Dendritic cell treated with granulocyte-macrophage colony-stimulating factor and Interleukin-4, amounts not matched to agents 40 ng/mL and 50 ng/mL, for 4 days (primary cell): ENCODE measurements around the gene UGDH.
"Not testable (repeated sequence)": the region's sequence is repeated elsewhere in the genome, so short reads cannot be mapped to it uniquely, and the experiment has no call there.

ENCODE experiments used
- H3K27ac Mint-ChIP-seq: one replicate; pipeline ENCODE4 v1.8.0; 2022; ENCODE audit warnings: mild to moderate bottlenecking, mixed read lengths
- H3K27me3 Mint-ChIP-seq: one replicate; pipeline ENCODE4 v1.8.0; 2022; ENCODE audit warnings: mild to moderate bottlenecking, mixed read lengths
- H3K36me3 Mint-ChIP-seq: one replicate; pipeline ENCODE4 v1.8.0; 2022; ENCODE audit warnings: low read depth, mixed read lengths
- H3K4me1 Mint-ChIP-seq: one replicate; pipeline ENCODE4 v1.8.0; 2022; ENCODE audit warnings: low read depth, mixed read lengths
- H3K4me3 Mint-ChIP-seq: one replicate; pipeline ENCODE4 v1.8.0; 2022; ENCODE audit warnings: mild to moderate bottlenecking, moderate library complexity, mixed read lengths
- H3K9me3 Mint-ChIP-seq: one replicate; pipeline ENCODE4 v1.8.0; 2022; ENCODE audit warnings: mixed read lengths
- intact Hi-C: fragments of 100-400 bp; cut with micrococcal nuclease; formaldehyde crosslinking; loops from one replicate; pipeline ENCODE4 v1.15.0; 2022

Gene UGDH

GRCh38 chr4:39544080-39544479, 16.8 kb upstream of the UGDH start:
- H3K27ac Mint-ChIP-seq, H3K9me3 Mint-ChIP-seq, H3K4me3 Mint-ChIP-seq, H3K27me3 Mint-ChIP-seq, intact Hi-C loops, H3K36me3 Mint-ChIP-seq, H3K4me1 Mint-ChIP-seq: not testable (repeated sequence)

- H3K36me3 Mint-ChIP-seq: peaks cover 9% of the 10 kb centered on the region
- H3K27me3 Mint-ChIP-seq: no peaks in the 10 kb centered on the region
- H3K27ac Mint-ChIP-seq: no peak overlapping the region
- H3K4me3 Mint-ChIP-seq: no peak overlapping the region
- intact Hi-C loops: no loop called here
- H3K9me3 Mint-ChIP-seq: no peaks in the 10 kb centered on the region
- no peaks in the 10 kb centered on the region for H3K4me1 Mint-ChIP-seq
Measured at GRCh38 chr4:39543034-39543433, 15.8 kb upstream of the UGDH start.

- intact Hi-C loops: no loop called here
- peaks cover 9% of the 10 kb centered on the region for H3K36me3 Mint-ChIP-seq
- H3K27ac Mint-ChIP-seq: no peak overlapping the region
- H3K9me3 Mint-ChIP-seq: no peaks in the 10 kb centered on the region
- H3K4me1 Mint-ChIP-seq: no peaks in the 10 kb centered on the region
- H3K27me3 Mint-ChIP-seq: no peaks in the 10 kb centered on the region
- H3K4me3 Mint-ChIP-seq: no peak overlapping the region
Measured at GRCh38 chr4:39542611-39543012, 15.4 kb upstream of the UGDH start.

DNA sequence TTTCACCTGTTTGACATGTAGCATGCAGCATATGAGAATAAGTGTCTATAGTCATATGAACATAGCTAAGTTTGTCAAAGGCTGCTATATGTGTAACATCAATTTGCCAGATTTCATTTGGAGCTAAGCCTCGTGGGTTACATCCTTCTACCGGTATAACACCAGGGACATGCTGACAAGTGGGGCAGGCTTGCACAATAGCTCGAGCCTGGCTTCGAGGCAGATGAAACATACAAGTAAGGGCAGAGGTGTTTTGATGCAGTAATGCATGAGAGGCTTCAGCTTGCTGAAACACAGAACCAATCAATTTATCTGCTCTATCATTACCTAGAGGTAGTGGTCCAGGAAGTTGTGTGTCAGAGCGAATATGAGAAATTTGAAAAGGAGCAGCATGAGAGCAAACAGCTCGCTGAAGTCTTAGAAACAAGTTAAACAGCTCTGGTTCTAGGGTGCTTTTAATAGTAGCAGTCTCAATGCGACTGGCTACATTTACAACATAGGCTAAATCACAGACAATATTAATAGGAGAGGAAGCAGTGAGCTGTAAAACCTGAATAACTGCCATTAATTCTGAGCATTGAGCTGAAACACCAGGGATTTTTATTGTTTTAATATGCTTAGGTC, 14.9 kb upstream of the UGDH start:
- Mint-ChIP-seq H3K9me3 (no peaks in the 10 kb centered on the region), H3K4me3 (no peak overlapping the region), H3K4me1 (no peaks in the 10 kb centered on the region), H3K36me3 (peaks cover 9% of the 10 kb centered on the region), H3K27ac (no peak overlapping the region), H3K27me3 (no peaks in the 10 kb centered on the region)
- intact Hi-C loops: no loop called here

DNA sequence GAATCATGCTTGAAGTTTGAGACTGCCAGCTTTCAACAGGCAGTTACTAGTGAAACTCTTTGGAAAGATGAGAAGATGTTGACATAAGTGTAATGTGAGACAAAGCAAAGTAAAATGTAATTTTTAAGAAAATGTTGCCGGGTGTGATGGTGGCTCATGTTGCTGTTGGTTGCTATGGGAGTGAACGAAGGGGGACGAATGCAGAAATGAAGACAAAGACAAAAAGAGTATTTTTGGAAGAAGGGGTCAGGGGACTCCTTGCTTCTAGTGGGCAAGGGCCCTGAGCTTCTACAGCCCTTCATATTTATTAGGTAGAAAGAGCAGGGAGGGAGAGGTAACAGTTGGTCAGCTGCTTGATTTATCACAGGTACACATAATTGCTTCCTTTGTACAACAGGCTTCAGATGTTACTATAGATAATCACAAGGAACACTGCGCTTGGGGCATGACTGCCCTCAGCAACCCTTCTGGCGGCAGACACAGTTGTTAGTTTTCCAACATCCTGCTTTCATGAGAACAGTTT, 11.9 kb upstream of the UGDH start:
- H3K27me3 Mint-ChIP-seq: no peaks in the 10 kb centered on the region
- intact Hi-C loops: no loop called here
- no peaks in the 10 kb centered on the region for H3K4me1 Mint-ChIP-seq

DNA sequence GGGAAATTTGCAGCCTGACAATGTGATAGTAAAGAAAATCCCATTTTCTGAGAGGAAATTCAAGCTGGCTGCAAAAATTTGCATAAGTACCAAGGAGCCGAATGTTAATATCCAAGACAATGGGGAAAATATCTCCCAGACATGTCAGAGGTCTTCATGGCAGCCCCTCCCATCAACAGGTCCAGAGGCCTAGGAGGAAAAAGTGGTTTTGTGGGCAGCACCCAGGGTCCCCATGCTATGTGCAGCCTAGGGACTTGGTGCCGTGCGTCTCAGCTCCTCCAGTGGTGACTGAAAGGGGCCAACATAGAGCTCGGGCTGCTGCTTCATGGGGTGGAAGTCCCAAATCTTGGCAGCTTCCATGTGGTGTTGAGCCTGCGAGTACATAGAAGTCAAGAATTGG, 6.3 kb upstream of the UGDH start:
- H3K36me3 Mint-ChIP-seq: peaks cover 61% of the 10 kb centered on the region
- H3K9me3 Mint-ChIP-seq: peaks cover 27% of the 10 kb centered on the region
- H3K27ac Mint-ChIP-seq: no peak overlapping the region
- no peak overlapping the region for H3K4me3 Mint-ChIP-seq
- peaks cover 2% of the 10 kb centered on the region for H3K4me1 Mint-ChIP-seq
- intact Hi-C loops: no loop called here
- no peaks in the 10 kb centered on the region for H3K27me3 Mint-ChIP-seq

More for the DNA sequence above, 11.9 kb upstream of the UGDH start:
- Mint-ChIP-seq H3K36me3 (peaks cover 31% of the 10 kb centered on the region), H3K27ac (no peak overlapping the region), H3K4me3 (no peak overlapping the region), H3K9me3 (no peaks in the 10 kb centered on the region)

- peaks cover 27% of the 10 kb centered on the region for H3K9me3 Mint-ChIP-seq
- peaks cover 70% of the 10 kb centered on the region for H3K36me3 Mint-ChIP-seq
- H3K4me3 Mint-ChIP-seq, H3K27me3 Mint-ChIP-seq, H3K27ac Mint-ChIP-seq, intact Hi-C loops, H3K4me1 Mint-ChIP-seq: not testable (repeated sequence)
Measured at GRCh38 chr4:39532237-39532636, 5.0 kb upstream of the UGDH start.

- Mint-ChIP-seq H3K27ac (no peak overlapping the region), H3K36me3 (peaks cover 70% of the 10 kb centered on the region), H3K4me1 (peaks cover 19% of the 10 kb centered on the region), H3K4me3 (no peak overlapping the region), H3K9me3 (peaks cover 27% of the 10 kb centered on the region), H3K27me3 (no peaks in the 10 kb centered on the region)
- intact Hi-C loops: no loop called here
Measured at GRCh38 chr4:39530682-39531081, 3.4 kb upstream of the UGDH start.

- intact Hi-C loops: loop anchor here (5.0 kb wide), 1 partner anchor 72 kb away; the partner anchor contains the start of genes LIAS and RPL9
- Mint-ChIP-seq H3K27me3 (no peaks in the 10 kb centered on the region), H3K9me3 (peaks cover 27% of the 10 kb centered on the region), H3K36me3 (peaks cover 59% of the 10 kb centered on the region), H3K27ac (no peak overlapping the region), H3K4me1 (peaks cover 19% of the 10 kb centered on the region), H3K4me3 (no peak overlapping the region)
Measured at GRCh38 chr4:39529534-39529933, 2.3 kb upstream of the UGDH start.

GRCh38 chr4:39528061-39528465, 824 bp upstream of the UGDH start:
- intact Hi-C loops: loop anchor here (5.0 kb wide), 1 partner anchor 71 kb away; the partner anchor contains the start of genes LIAS and RPL9
- peak overlapping the region; percentile 93 for H3K27ac Mint-ChIP-seq

GRCh38 chr4:39526765-39527295, 409 bp downstream of the UGDH start:
- H3K4me3 Mint-ChIP-seq: peak overlapping the region; percentile 99
- H3K27ac Mint-ChIP-seq: peak overlapping the region; percentile 93
- H3K27me3 Mint-ChIP-seq: no peaks in the 10 kb centered on the region
- peaks cover 14% of the 10 kb centered on the region for H3K9me3 Mint-ChIP-seq
- intact Hi-C loops: loop anchor here (2.0 to 5.0 kb wide), 2 partner anchors 70 to 112 kb away; partner anchors contain the start of genes LIAS, RPL9 and SMIM14
- H3K4me1 Mint-ChIP-seq: peaks cover 19% of the 10 kb centered on the region
- H3K36me3 Mint-ChIP-seq: peaks cover 32% of the 10 kb centered on the region

More at GRCh38 chr4:39528061-39528465, 824 bp upstream of the UGDH start:
- peaks cover 19% of the 10 kb centered on the region for H3K4me1 Mint-ChIP-seq
- H3K36me3 Mint-ChIP-seq: peaks cover 44% of the 10 kb centered on the region
- H3K4me3 Mint-ChIP-seq: peak overlapping the region; percentile 99
- H3K9me3 Mint-ChIP-seq: peaks cover 27% of the 10 kb centered on the region
- no peaks in the 10 kb centered on the region for H3K27me3 Mint-ChIP-seq

- Mint-ChIP-seq H3K36me3 (peaks cover 24% of the 10 kb centered on the region), H3K27me3 (no peaks in the 10 kb centered on the region), H3K27ac (peak overlapping the region; percentile 93), H3K4me1 (peaks cover 19% of the 10 kb centered on the region), H3K4me3 (peak overlapping the region; percentile 99), H3K9me3 (peaks cover 7% of the 10 kb centered on the region)
- intact Hi-C loops: loop anchor here (2.0 to 5.0 kb wide), 2 partner anchors 69 to 113 kb away; partner anchors contain the start of genes LIAS, RPL9 and SMIM14
Measured at GRCh38 chr4:39525822-39526690, 1.2 kb downstream of the UGDH start.

GRCh38 chr4:39524161-39524957, 2.9 kb downstream of the UGDH start:
- H3K9me3 Mint-ChIP-seq: no peaks in the 10 kb centered on the region
- no peak overlapping the region for H3K27ac Mint-ChIP-seq
- peaks cover 17% of the 10 kb centered on the region for H3K36me3 Mint-ChIP-seq
- no peaks in the 10 kb centered on the region for H3K27me3 Mint-ChIP-seq
- H3K4me1 Mint-ChIP-seq: peaks cover 19% of the 10 kb centered on the region
- H3K4me3 Mint-ChIP-seq: no peak overlapping the region
- intact Hi-C loops: no loop called here
